SK-N-MC (cell line): ENCODE data around the gene RPS6KA3.

Experiments used
- DNase-seq: peaks from one replicate; pipeline ENCODE4 v3.0.0-alpha.2; 2011; ENCODE audit warnings: low read depth, low spot score
- H3K27ac ChIP-seq: fragments of 200-600 bp; sonication (generic); 2 replicates; pipeline ENCODE4 v1.5.1; 2016; ENCODE audit warnings: mixed run types
- H3K36me3 ChIP-seq: fragments of 200-600 bp; sonication (generic); 2 replicates; pipeline ENCODE4 v1.6.1; 2017; ENCODE audit warnings: antibody characterized with exemption, low read length, mixed read lengths; ENCODE audit not compliant: insufficient read depth
- H3K4me3 ChIP-seq: fragments of 200-600 bp; sonication (generic); 2 replicates; pipeline ENCODE4 v1.5.1; 2016
- H3K9ac ChIP-seq: fragments of 200-600 bp; sonication (generic); 2 replicates; pipeline ENCODE4 v1.8.0; 2017; ENCODE audit warnings: mixed run types, mixed read lengths; ENCODE audit not compliant: insufficient read length
- H3K9me3 ChIP-seq: fragments of 200-600 bp; sonication (generic); 2 replicates; pipeline ENCODE4 v1.6.1; 2017; ENCODE audit warnings: low read depth, mild to moderate bottlenecking, antibody characterized with exemption, low read length, moderate library complexity, mixed read lengths
- EZH2 ChIP-seq: fragments of 200-600 bp; sonication (generic); IDR thresholded peaks from one replicate; pipeline ENCODE4 v1.6.1; 2017; ENCODE audit warnings: antibody characterized with exemption
- FOXP2 ChIP-seq: optimal IDR thresholded peaks from 2 replicates; pipeline ENCODE3; 2011; ENCODE audit warnings: mild to moderate bottlenecking, moderate library complexity; ENCODE audit not compliant: insufficient read depth; ENCODE audit errors: extremely low read length, control extremely low read depth
- POLR2AphosphoS5 ChIP-seq: IDR thresholded peaks from 2 replicates; pipeline ENCODE4 v1.6.1; 2012; ENCODE audit warnings: mild to moderate bottlenecking, low read depth, low read length, borderline replicate concordance

RPS6KA3 gene

DNA sequence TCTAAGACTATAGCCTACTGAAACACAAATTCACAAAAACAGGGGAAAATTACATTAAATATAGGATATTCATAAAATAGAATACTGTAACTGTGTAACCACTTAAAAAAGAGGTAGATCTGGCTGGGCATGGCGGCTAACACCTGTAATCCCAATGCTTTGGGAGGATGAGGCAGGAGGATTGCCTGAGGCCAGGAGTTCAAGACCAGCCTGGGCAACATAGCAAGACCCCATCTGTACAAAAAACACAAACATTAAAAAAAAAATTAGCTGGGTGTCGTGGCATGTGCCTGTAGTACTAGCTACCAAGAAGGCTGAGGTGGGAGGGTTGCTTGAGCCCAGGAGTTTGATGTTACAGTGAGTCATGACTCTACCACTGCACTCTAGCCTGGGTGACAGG lies 33.4 kb downstream of the RPS6KA3 start:
- H3K4me3 ChIP-seq = no peak overlapping the region
- TF ChIP-seq EZH2 (no peak), POLR2AphosphoS5 (no peak), FOXP2 (no peak)
- H3K9me3 ChIP-seq = no peaks in the 10 kb centered on the region
- H3K27ac ChIP-seq = no peak overlapping the region
- peaks cover 4% of the 10 kb centered on the region; the same call in 1 of the 2 replicates for H3K36me3 ChIP-seq
- no peak overlapping the region for H3K9ac ChIP-seq
- DNase-seq = no peak

GRCh38 chrX:20231598-20231997 lies 35.1 kb downstream of the RPS6KA3 start:
- DNase-seq = no peak
- Histone ChIP-seq H3K36me3 (peaks cover 4% of the 10 kb centered on the region; the same call in 1 of the 2 replicates), H3K9ac (no peak overlapping the region), H3K9me3 (no peaks in the 10 kb centered on the region), H3K27ac (no peak overlapping the region), H3K4me3 (no peak overlapping the region)
- no peak for TF ChIP-seq POLR2AphosphoS5
- TF ChIP-seq EZH2 = no peak
- no peak for TF ChIP-seq FOXP2

GRCh38 chrX:20230406-20230805 lies 36.3 kb downstream of the RPS6KA3 start:
- Histone ChIP-seq H3K27ac (no peak overlapping the region), H3K4me3 (no peak overlapping the region), H3K36me3 (peaks cover 4% of the 10 kb centered on the region; the same call in 1 of the 2 replicates), H3K9ac (no peak overlapping the region), H3K9me3 (no peaks in the 10 kb centered on the region)
- no peak for DNase-seq
- no peak for TF ChIP-seq POLR2AphosphoS5
- no peak for TF ChIP-seq EZH2
- TF ChIP-seq FOXP2 = no peak

- H3K4me3 ChIP-seq = no peak overlapping the region
- no peak overlapping the region for H3K9ac ChIP-seq
- no peaks in the 10 kb centered on the region for H3K9me3 ChIP-seq
- no peak overlapping the region for H3K27ac ChIP-seq
- DNase-seq = no peak
- TF ChIP-seq POLR2AphosphoS5 (no peak), EZH2 (no peak), FOXP2 (no peak)
- peaks cover 4% of the 10 kb centered on the region; the same call in 1 of the 2 replicates for H3K36me3 ChIP-seq
These were observed 37.6 kb downstream of the RPS6KA3 start for GRCh38 chrX:20229155-20229554.

DNA sequence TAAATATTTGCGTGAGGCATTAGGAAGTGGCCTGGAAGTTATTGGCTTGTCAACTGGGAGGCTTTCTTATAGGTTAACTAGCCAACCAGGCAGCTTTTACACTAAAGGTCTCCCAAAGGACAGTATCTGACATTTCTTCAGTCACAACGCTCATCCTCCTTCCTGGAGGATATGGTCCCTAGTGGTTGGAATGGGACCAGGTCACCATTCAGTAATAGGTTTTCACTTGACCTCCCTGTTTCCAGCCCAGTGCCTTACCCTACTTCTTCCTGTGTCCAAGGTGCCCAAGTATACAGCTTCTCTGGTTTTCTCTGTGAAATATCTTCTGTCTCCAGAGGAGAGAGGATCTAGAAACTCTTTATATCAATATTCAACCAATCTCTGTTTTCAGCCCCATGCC lies 38.5 kb downstream of the RPS6KA3 start:
- H3K27ac ChIP-seq = no peak overlapping the region
- H3K36me3 ChIP-seq = peaks cover 4% of the 10 kb centered on the region; the same call in 1 of the 2 replicates
- no peak for DNase-seq
- no peak overlapping the region for H3K9ac ChIP-seq
- no peak for TF ChIP-seq POLR2AphosphoS5
- TF ChIP-seq FOXP2 = no peak
- TF ChIP-seq EZH2 = no peak
- H3K9me3 ChIP-seq = no peaks in the 10 kb centered on the region
- no peak overlapping the region for H3K4me3 ChIP-seq

DNA sequence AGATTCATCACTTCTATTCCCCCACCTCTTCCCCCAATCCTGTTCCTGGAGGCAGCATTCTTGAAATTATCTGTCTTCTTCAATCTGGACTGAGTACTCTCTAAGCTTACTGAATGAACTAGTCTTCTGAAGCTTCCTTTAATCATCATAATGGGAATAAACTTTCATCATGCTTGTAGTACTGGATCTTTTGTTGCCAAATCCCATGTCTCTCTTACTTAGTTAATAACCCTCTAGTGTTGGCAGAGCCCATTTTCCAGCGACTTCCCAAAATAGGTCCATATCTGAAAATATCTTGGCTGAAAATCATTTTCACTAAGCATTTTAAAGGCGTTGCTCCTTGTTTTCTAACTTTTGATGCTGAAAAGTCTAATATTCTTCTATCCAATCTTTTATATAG lies 39.6 kb downstream of the RPS6KA3 start:
- H3K4me3 ChIP-seq = no peak overlapping the region
- DNase-seq = no peak
- H3K9me3 ChIP-seq = no peaks in the 10 kb centered on the region
- H3K9ac ChIP-seq = no peak overlapping the region
- no peaks in the 10 kb centered on the region for H3K36me3 ChIP-seq
- no peak for TF ChIP-seq EZH2
- no peak for TF ChIP-seq FOXP2
- TF ChIP-seq POLR2AphosphoS5 = no peak
- no peak overlapping the region for H3K27ac ChIP-seq

GRCh38 chrX:20225488-20225833 lies 41.2 kb downstream of the RPS6KA3 start:
- TF ChIP-seq EZH2 = no peak
- TF ChIP-seq POLR2AphosphoS5 = no peak
- TF ChIP-seq FOXP2 = no peak
- no peaks in the 10 kb centered on the region for H3K36me3 ChIP-seq
- no peak overlapping the region for H3K27ac ChIP-seq
- no peak for DNase-seq
- no peak overlapping the region for H3K9ac ChIP-seq
- H3K4me3 ChIP-seq = no peak overlapping the region
- no peaks in the 10 kb centered on the region for H3K9me3 ChIP-seq

DNA sequence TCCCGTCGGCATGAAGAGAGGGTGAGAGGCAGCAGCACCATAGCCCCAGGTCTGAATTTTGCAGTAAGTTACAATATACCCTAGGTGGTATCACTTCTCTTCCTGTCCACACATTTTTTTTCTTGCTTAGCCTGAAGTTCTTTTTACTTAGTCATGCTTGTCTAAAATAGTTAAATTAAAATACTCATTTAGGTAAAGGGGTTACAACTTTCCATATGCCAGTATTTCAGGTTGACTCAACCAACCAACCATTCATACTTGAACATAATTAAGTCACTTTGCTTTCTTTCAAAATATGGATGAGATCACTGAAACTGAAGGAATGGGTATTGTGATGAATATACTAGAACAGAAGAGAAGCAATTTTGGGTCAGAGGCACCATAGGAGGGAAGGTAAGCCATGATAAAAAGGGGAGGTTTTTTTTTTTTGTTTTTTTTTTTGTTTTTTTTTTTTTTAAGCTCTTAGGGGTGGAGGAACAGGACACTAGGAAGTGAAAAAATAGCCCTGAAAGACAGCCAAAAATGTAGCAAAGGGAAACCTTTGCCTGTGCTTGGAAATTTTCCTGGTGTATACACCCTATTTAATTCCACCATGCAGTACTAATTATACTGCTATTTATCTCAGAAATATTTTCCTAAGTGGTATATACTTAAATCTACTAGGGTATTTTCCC lies 41.8 kb downstream of the RPS6KA3 start:
- Histone ChIP-seq H3K4me3 (no peak overlapping the region), H3K9me3 (no peaks in the 10 kb centered on the region), H3K27ac (no peak overlapping the region; the same call in 1 of the 2 replicates), H3K36me3 (no peaks in the 10 kb centered on the region), H3K9ac (no peak overlapping the region)
- no peak for DNase-seq
- TF ChIP-seq FOXP2 = no peak
- no peak for TF ChIP-seq POLR2AphosphoS5
- TF ChIP-seq EZH2 = no peak

DNA sequence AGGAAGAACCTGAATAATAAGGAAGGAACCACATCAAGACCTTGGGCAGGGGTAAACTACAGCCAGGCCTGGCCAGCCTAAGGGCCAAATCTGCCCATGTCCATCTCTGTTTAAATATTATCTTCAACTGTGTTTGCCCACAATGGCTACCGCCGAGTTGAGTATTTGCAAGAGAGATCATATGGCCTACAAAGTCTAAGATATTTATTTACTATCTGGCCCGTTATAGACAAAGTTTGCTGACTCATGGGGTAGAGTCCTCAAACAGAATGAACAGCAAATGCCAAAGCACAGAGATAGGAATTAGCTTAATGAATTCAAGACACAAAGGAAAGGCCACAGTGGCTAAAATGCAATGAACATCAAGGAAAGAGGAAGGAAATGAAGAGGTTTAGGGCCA lies 44.8 kb downstream of the RPS6KA3 start:
- H3K27ac ChIP-seq = peak overlapping the region; percentile 70; the same call in 1 of the 2 replicates
- TF ChIP-seq FOXP2 (no peak), EZH2 (no peak), POLR2AphosphoS5 (no peak)
- no peak overlapping the region for H3K9ac ChIP-seq
- H3K4me3 ChIP-seq = no peak overlapping the region
- no peaks in the 10 kb centered on the region for H3K36me3 ChIP-seq
- no peaks in the 10 kb centered on the region for H3K9me3 ChIP-seq
- no peak for DNase-seq
